H9 (cell line): ENCODE measurements around the gene STK25. TPM values are rescaled to one million over a fixed set of nuclear protein-coding genes. Genes with fewer than 3 reads are reported as not detected.

ENCODE experiments used
- DNase-seq: peaks from one replicate; pipeline ENCODE4 v3.0.0-alpha.2; 2017
- H2AFZ ChIP-seq: one replicate; pipeline ENCODE4 v1.6.1; 2013; ENCODE audit warnings: mild to moderate bottlenecking, low read length, control low read depth, moderate library complexity
- H2AK5ac ChIP-seq: 2 replicates; pipeline ENCODE4 v1.6.1; 2013; ENCODE audit warnings: low read length, control low read depth, mixed read lengths; ENCODE audit not compliant: insufficient read length
- H2BK120ac ChIP-seq: one replicate; pipeline ENCODE4 v1.6.1; 2013; ENCODE audit warnings: low read depth, mild to moderate bottlenecking, low read length, control low read depth, inconsistent platforms; ENCODE audit not compliant: poor library complexity, severe bottlenecking
- H2BK12ac ChIP-seq: 2 replicates; pipeline ENCODE4 v1.6.1; 2013; ENCODE audit warnings: low read length, control low read depth, mixed read lengths, low read depth; ENCODE audit not compliant: insufficient read length
- H2BK15ac ChIP-seq: 2 replicates; pipeline ENCODE4 v1.6.1; 2013; ENCODE audit warnings: low read depth, low read length, control low read depth
- H2BK20ac ChIP-seq: one replicate; pipeline ENCODE4 v1.6.1; 2013; ENCODE audit warnings: low read depth, mild to moderate bottlenecking, low read length, control low read depth, inconsistent platforms; ENCODE audit not compliant: poor library complexity, severe bottlenecking
- H2BK5ac ChIP-seq: 2 replicates; pipeline ENCODE4 v1.6.1; 2013; ENCODE audit warnings: low read length, control low read depth, mixed read lengths; ENCODE audit not compliant: insufficient read length
- H3K14ac ChIP-seq: 2 replicates; pipeline ENCODE4 v1.6.1; 2013; ENCODE audit warnings: low read length, control low read depth; ENCODE audit not compliant: insufficient read depth
- H3K18ac ChIP-seq: 2 replicates; pipeline ENCODE4 v1.6.1; 2013; ENCODE audit warnings: low read depth, mild to moderate bottlenecking, mixed read lengths, low read length, control low read depth; ENCODE audit not compliant: insufficient read length
- H3K23ac ChIP-seq: 2 replicates; pipeline ENCODE4 v1.6.1; 2013; ENCODE audit warnings: low read length, control low read depth, mixed read lengths, low read depth; ENCODE audit not compliant: insufficient read length
- H3K23me2 ChIP-seq: 2 replicates; pipeline ENCODE4 v1.6.1; 2013; ENCODE audit warnings: low read depth, mild to moderate bottlenecking, mixed read lengths, low read length, control low read depth; ENCODE audit not compliant: insufficient read length, poor library complexity, severe bottlenecking
- H3K27ac ChIP-seq: 2 replicates; pipeline ENCODE4 v1.5.1; 2013; ENCODE audit warnings: low read length, control low read depth, mixed read lengths, low read depth; ENCODE audit not compliant: insufficient read length
- H3K27me3 ChIP-seq: 2 replicates; pipeline ENCODE4 v1.6.1; 2013; ENCODE audit warnings: low read length, control low read depth, inconsistent platforms; ENCODE audit not compliant: insufficient read depth
- H3K4ac ChIP-seq: 2 replicates; pipeline ENCODE4 v1.6.1; 2013; ENCODE audit warnings: low read depth, mild to moderate bottlenecking, control low read depth, inconsistent platforms, low read length, moderate library complexity
- H3K4me1 ChIP-seq: 2 replicates; pipeline ENCODE4 v1.6.1; 2013; ENCODE audit warnings: low read length, control low read depth, inconsistent platforms; ENCODE audit not compliant: insufficient read depth
- H3K4me2 ChIP-seq: 2 replicates; pipeline ENCODE4 v1.6.1; 2013; ENCODE audit warnings: low read length, control low read depth, mixed read lengths; ENCODE audit not compliant: insufficient read length, insufficient read depth
- H3K56ac ChIP-seq: 2 replicates; pipeline ENCODE4 v1.6.1; 2013; ENCODE audit warnings: low read depth, mild to moderate bottlenecking, mixed read lengths, low read length, control low read depth; ENCODE audit not compliant: insufficient read length
- H3K79me1 ChIP-seq: 2 replicates; pipeline ENCODE4 v1.6.1; 2013; ENCODE audit warnings: low read depth, mild to moderate bottlenecking, moderate library complexity, low read length, control low read depth, inconsistent platforms; ENCODE audit not compliant: insufficient read depth, poor library complexity, severe bottlenecking
- H3K79me2 ChIP-seq: 2 replicates; pipeline ENCODE4 v1.6.1; 2013; ENCODE audit warnings: low read length, control low read depth, inconsistent platforms; ENCODE audit not compliant: insufficient read depth
- H3K9ac ChIP-seq: 2 replicates; pipeline ENCODE4 v1.6.1; 2013; ENCODE audit warnings: low read length, control low read depth, mixed read lengths; ENCODE audit not compliant: insufficient read length; ENCODE audit errors: extremely low read depth
- H3K9me3 ChIP-seq: one replicate; pipeline ENCODE4 v1.6.1; 2013; ENCODE audit warnings: low read depth, low read length, inconsistent platforms; ENCODE audit not compliant: control insufficient read depth
- H3T11ph ChIP-seq: one replicate; pipeline ENCODE4 v1.6.1; 2013; ENCODE audit warnings: mild to moderate bottlenecking, low read length, control low read depth, inconsistent platforms
- H4K20me1 ChIP-seq: one replicate; pipeline ENCODE4 v1.6.1; 2013; ENCODE audit not compliant: control insufficient read depth, insufficient read length, insufficient read depth
- H4K5ac ChIP-seq: 2 replicates; pipeline ENCODE4 v1.6.1; 2013; ENCODE audit warnings: low read depth, mild to moderate bottlenecking, mixed read lengths, low read length, control low read depth; ENCODE audit not compliant: insufficient read length
- H4K8ac ChIP-seq: replicated peaks from 2 replicates; pipeline ENCODE4 v1.6.1; 2013; ENCODE audit warnings: low read length, control low read depth, mixed read lengths, low read depth; ENCODE audit not compliant: insufficient read length
- H4K91ac ChIP-seq: 2 replicates; pipeline ENCODE4 v1.6.1; 2013; ENCODE audit warnings: low read depth, mild to moderate bottlenecking, moderate library complexity, mixed read lengths, low read length, control low read depth; ENCODE audit not compliant: insufficient read length
- H3K27ac Mint-ChIP-seq, 3 experiments: 2 replicates in 2 of 3; 3 replicates in 1 of 3; pipeline ENCODE4 v1.8.0; 2020 to 2021; ENCODE audit warnings: mixed read lengths in 3 of 3, mild to moderate bottlenecking in 1 of 3, moderate library complexity in 1 of 3
- H3K27me3 Mint-ChIP-seq: 2 replicates; pipeline ENCODE4 v1.8.0; 2021; ENCODE audit warnings: low read depth, mild to moderate bottlenecking, moderate library complexity, mixed read lengths
- H3K36me3 Mint-ChIP-seq, 3 experiments: 2 replicates in 2 of 3; 3 replicates in 1 of 3; pipeline ENCODE4 v1.8.0; 2020 to 2021; ENCODE audit warnings: low read depth in 3 of 3, mixed read lengths in 3 of 3; ENCODE audit not compliant: insufficient read depth in 1 of 3
- H3K4me1 Mint-ChIP-seq, 2 experiments: 2 replicates each; pipeline ENCODE4 v1.8.0; 2020; ENCODE audit warnings: mixed read lengths in 2 of 2
- H3K4me3 Mint-ChIP-seq, 2 experiments: 2 replicates in 1 of 2; 3 replicates in 1 of 2; pipeline ENCODE4 v1.8.0; 2020 to 2021; ENCODE audit warnings: mild to moderate bottlenecking in 2 of 2, mixed read lengths in 2 of 2, moderate library complexity in 1 of 2
- H3K9me3 Mint-ChIP-seq, 2 experiments: 2 replicates in 1 of 2; 3 replicates in 1 of 2; pipeline ENCODE4 v1.8.0; 2020; ENCODE audit warnings: mild to moderate bottlenecking in 2 of 2, mixed read lengths in 2 of 2, moderate library complexity in 1 of 2
- WGBS: extraction: QIAGEN DNeasy Blood & Tissue Kit; methylation state at CpG from one replicate; pipeline ENCODE4 v1.1.7; 2013; ENCODE audit warnings: missing lambda C conversion rate, low lambda C conversion rate, mixed read lengths; ENCODE audit not compliant: insufficient read length; ENCODE audit errors: extremely low coverage; 5-methylcytosine and 5-hydroxymethylcytosine counted together
- microRNA-seq: library from miRNA; unstranded; fragments of <30 nt; microRNA quantifications from one replicate; pipeline ENCODE4, GENCODE V29; 2020; ENCODE audit warnings: borderline microRNAs expressed
- total RNA-seq: library from RNA; stranded (reverse); gene quantifications from 2 replicates; pipeline ENCODE4 v1.2.1, GENCODE V29; 2021
- TF ChIP-seq, protein P1 (sequence below): fragments of 200-600 bp; sonication (generic); conservative IDR thresholded peaks from 3 replicates; pipeline ENCODE4 v1.8.0; 2021; ENCODE audit warnings: antibody characterized with exemption, mild to moderate bottlenecking

Gene STK25
- total RNA-seq, 1 experiment from 2014 or later: 189 TPM

DNA sequence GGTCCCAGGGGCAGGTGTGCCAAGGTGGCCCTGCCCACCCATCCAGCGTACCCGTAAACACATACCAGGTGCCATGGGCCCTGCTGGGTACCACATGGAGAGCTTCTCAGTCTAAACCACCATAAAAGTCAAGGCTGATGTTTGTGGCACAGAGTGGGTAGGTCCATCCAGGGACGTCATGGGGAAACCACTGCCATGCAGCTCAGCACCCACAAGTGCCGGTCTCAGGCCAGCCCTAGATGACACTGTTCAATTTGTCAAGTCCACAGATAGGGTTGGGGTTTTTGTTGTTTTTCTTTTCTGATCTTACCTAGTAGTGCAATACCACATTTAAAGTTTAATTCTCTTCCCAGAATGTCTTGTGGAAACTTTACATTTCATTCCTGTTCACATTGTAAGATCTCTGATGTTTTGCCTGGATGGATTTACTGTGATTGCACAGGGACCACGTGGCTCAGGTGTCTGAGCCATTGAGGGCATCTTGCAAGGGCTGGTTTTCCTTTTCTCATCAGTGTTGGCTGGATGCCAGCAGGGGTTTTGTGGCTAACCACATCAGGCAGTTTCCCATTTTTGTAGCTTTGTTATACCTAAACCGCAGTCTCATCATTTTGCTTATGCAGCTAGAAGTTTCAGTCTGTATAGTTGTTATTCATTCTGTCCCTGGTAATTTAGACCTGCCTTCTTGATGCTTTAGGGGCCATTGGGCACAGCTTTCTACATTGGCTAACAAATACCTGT is 64.7 kb downstream of the STK25 start:
- Histone ChIP-seq H3K79me2 (no peaks in the 10 kb centered on the region), H2BK15ac (no peak overlapping the region), H2BK12ac (no peak overlapping the region), H3K79me1 (no peaks in the 10 kb centered on the region), H3K14ac (no peak overlapping the region), H3K27me3 (no peaks in the 10 kb centered on the region), H2BK120ac (no peak overlapping the region), H3K23ac (no peak overlapping the region), H3T11ph (no peak overlapping the region), H2AK5ac (no peak overlapping the region), H3K23me2 (no peaks in the 10 kb centered on the region), H4K5ac (no peak overlapping the region), H3K56ac (no peak overlapping the region), H4K8ac (no peak overlapping the region), H3K18ac (no peak overlapping the region), H3K4me1 (no peaks in the 10 kb centered on the region), H2AFZ (no peak overlapping the region), H3K9me3 (no peaks in the 10 kb centered on the region), H3K27ac (no peak overlapping the region), H3K4me2 (no peak overlapping the region), H3K9ac (no peak overlapping the region), H3K4ac (no peak overlapping the region), H2BK5ac (no peak overlapping the region), H4K20me1 (no peaks in the 10 kb centered on the region), H2BK20ac (no peak overlapping the region), H4K91ac (no peak overlapping the region)
- H3K4me1 Mint-ChIP-seq: no peaks in the 10 kb centered on the region
- H3K4me3 Mint-ChIP-seq: no peak overlapping the region
- H3K27ac Mint-ChIP-seq: no peak overlapping the region
- peaks cover 9 to 28% (median 11%) of the 10 kb centered on the region in 3 experiments; a peak in 5 of 7 replicates for H3K36me3 Mint-ChIP-seq
- no CpG with 5 or more reads among the region's 6 CpGs for WGBS
- H3K9me3 Mint-ChIP-seq: no peaks in the 10 kb centered on the region
- TF ChIP-seq, protein P1, sequence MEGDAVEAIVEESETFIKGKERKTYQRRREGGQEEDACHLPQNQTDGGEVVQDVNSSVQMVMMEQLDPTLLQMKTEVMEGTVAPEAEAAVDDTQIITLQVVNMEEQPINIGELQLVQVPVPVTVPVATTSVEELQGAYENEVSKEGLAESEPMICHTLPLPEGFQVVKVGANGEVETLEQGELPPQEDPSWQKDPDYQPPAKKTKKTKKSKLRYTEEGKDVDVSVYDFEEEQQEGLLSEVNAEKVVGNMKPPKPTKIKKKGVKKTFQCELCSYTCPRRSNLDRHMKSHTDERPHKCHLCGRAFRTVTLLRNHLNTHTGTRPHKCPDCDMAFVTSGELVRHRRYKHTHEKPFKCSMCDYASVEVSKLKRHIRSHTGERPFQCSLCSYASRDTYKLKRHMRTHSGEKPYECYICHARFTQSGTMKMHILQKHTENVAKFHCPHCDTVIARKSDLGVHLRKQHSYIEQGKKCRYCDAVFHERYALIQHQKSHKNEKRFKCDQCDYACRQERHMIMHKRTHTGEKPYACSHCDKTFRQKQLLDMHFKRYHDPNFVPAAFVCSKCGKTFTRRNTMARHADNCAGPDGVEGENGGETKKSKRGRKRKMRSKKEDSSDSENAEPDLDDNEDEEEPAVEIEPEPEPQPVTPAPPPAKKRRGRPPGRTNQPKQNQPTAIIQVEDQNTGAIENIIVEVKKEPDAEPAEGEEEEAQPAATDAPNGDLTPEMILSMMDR: no peak
- no peaks in the 10 kb centered on the region for H3K27me3 Mint-ChIP-seq
- no peak for DNase-seq

Small RNA genes within 50 kb of the gene (microRNA-seq; reads per million reads assigned to microRNA genes)
- gene MIR3133: not detected

Other genes with a start within 250 kb of the STK25 start
- 340 and 364 TPM in 2 replicates for gene HDLBP, start 192.9 kb downstream of the STK25 start, total RNA-seq
- 385 and 399 TPM in 2 replicates for gene SEPTIN2, start 192.7 kb downstream of the STK25 start, total RNA-seq
- gene FARP2, start 152.3 kb downstream of the STK25 start, total RNA-seq: 31.0 and 33.9 TPM in 2 replicates
- gene BOK, start 50.2 kb upstream of the STK25 start, total RNA-seq: 33.9 and 35.6 TPM in 2 replicates
- 70.6 and 71.4 TPM in 2 replicates for gene THAP4, start 128.6 kb upstream of the STK25 start, total RNA-seq
- 105 and 110 TPM in 2 replicates for gene ATG4B, start 129.1 kb upstream of the STK25 start, total RNA-seq
- gene DTYMK, start 178.2 kb upstream of the STK25 start, total RNA-seq: 75.6 and 76.0 TPM in 2 replicates
- gene ING5, start 193.5 kb upstream of the STK25 start, total RNA-seq: 60.4 and 66.0 TPM in 2 replicates
- gene D2HGDH, start 226.0 kb upstream of the STK25 start, total RNA-seq: 10.0 TPM in 2 replicates